NT2/D1 (cell line): ENCODE data around the gene PLCB3.

Source experiments
- SUZ12 ChIP-seq: IDR thresholded peaks from 2 replicates; pipeline ENCODE4 v1.6.1; 2011; ENCODE audit not compliant: insufficient read length, insufficient read depth; ENCODE audit errors: extremely low read depth
- YY1 ChIP-seq: IDR thresholded peaks from 2 replicates; pipeline ENCODE4 v1.6.1; 2011; ENCODE audit not compliant: insufficient read length, insufficient read depth
- ZNF274 ChIP-seq: IDR thresholded peaks from 2 replicates; pipeline ENCODE4 v1.6.1; 2011; ENCODE audit warnings: mild to moderate bottlenecking, low read depth, low read length

- TF ChIP-seq YY1, result no peak
- TF ChIP-seq ZNF274, result no peak
- TF ChIP-seq SUZ12, result no peak
These were observed 27.4 kb downstream of the PLCB3 start for GRCh38 chr11:64278576-64279190.
